ENCODE results near the gene KMT5B.

Gene KMT5B

GRCh38 chr11:68115285-68115684 is 97.8 kb downstream of the KMT5B start:
- H2BK12ac ChIP-seq (ENCODE audit: low read length in 2 of 2), result no peak overlapping the region
- no peak overlapping the region for H2BK15ac ChIP-seq (ENCODE audit: low read depth, poor library complexity, severe bottlenecking)
- no peak overlapping the region for H3K14ac ChIP-seq (ENCODE audit: low read length in 2 of 2)
- no peak overlapping the region for H3K18ac ChIP-seq (ENCODE audit: low read depth in 1 of 2, low read length in 2 of 2)
- H3K9ac ChIP-seq (ENCODE audit: low read length), result no peak overlapping the region
- H3K79me1 ChIP-seq (replicated peaks; ENCODE audit: low read length, poor library complexity, severe bottlenecking), result peaks cover 6% of the 10 kb centered on the region
- H2BK120ac ChIP-seq (ENCODE audit: low read depth, low read length), result no peak overlapping the region
- H3K27me3 ChIP-seq (ENCODE audit: control insufficient read depth in 1 of 2, insufficient read depth in 1 of 2, low read length in 2 of 2), result no peaks in the 10 kb centered on the region
- WGBS, result 96% methylated on average over 1 of the region's 1 CpG
- no peak overlapping the region for H3K23ac ChIP-seq (ENCODE audit: low read length in 2 of 2)
- H2AFZ ChIP-seq (ENCODE audit: low read depth, low read length), result no peak overlapping the region
- H3K4me1 ChIP-seq (ENCODE audit: control insufficient read depth, insufficient read depth, low read depth, low read length), result peaks cover 7% of the 10 kb centered on the region
- DNase-seq, result no peak
- H4K91ac ChIP-seq (ENCODE audit: low read length), result no peak overlapping the region
- no peak overlapping the region for H4K8ac ChIP-seq (ENCODE audit: low read length)
- H2BK5ac ChIP-seq (ENCODE audit: low read depth, low read length, poor library complexity, severe bottlenecking), result no peak overlapping the region
- H3K9me3 ChIP-seq (ENCODE audit: control insufficient read depth, low read length), result no peaks in the 10 kb centered on the region
- H3K36me3 ChIP-seq (ENCODE audit: control insufficient read depth in 1 of 2, insufficient read depth in 2 of 2, low read depth in 1 of 2, low read length in 2 of 2), result peaks cover 4% of the 10 kb centered on the region in 2 experiments
- H3K4me2 ChIP-seq (ENCODE audit: low read length, poor library complexity, severe bottlenecking), result no peak overlapping the region
- H3K4ac ChIP-seq (ENCODE audit: low read depth in 1 of 2, low read length in 2 of 2), result no peak overlapping the region
- no peak overlapping the region for H3K27ac ChIP-seq (ENCODE audit: low read length, poor library complexity, severe bottlenecking)
- no peak overlapping the region for H3K4me3 ChIP-seq (ENCODE audit: insufficient read depth in 1 of 2, low read depth in 1 of 2, low read length in 2 of 2)
- H2AK5ac ChIP-seq (ENCODE audit: low read length, severe bottlenecking), result no peak overlapping the region

GRCh38 chr11:68113986-68114385 is 99.1 kb downstream of the KMT5B start:
- 72% methylated on average over 2 of the region's 3 CpGs for WGBS
- Histone ChIP-seq H4K8ac (ENCODE audit: low read length) (no peak overlapping the region), H3K27me3 (ENCODE audit: control insufficient read depth in 1 of 2, insufficient read depth in 1 of 2, low read length in 2 of 2) (no peaks in the 10 kb centered on the region), H3K9me3 (ENCODE audit: control insufficient read depth, low read length) (no peaks in the 10 kb centered on the region), H2AK5ac (ENCODE audit: low read length, severe bottlenecking) (no peak overlapping the region), H3K14ac (ENCODE audit: low read length in 2 of 2) (no peak overlapping the region), H3K4me3 (ENCODE audit: insufficient read depth in 1 of 2, low read depth in 1 of 2, low read length in 2 of 2) (no peak overlapping the region), H2BK5ac (ENCODE audit: low read depth, low read length, poor library complexity, severe bottlenecking) (no peak overlapping the region), H3K23ac (ENCODE audit: low read length in 2 of 2) (no peak overlapping the region), H2AFZ (ENCODE audit: low read depth, low read length) (no peak overlapping the region), H3K36me3 (ENCODE audit: control insufficient read depth in 1 of 2, insufficient read depth in 2 of 2, low read depth in 1 of 2, low read length in 2 of 2) (peaks cover 4% of the 10 kb centered on the region in 2 experiments), H2BK12ac (ENCODE audit: low read length in 2 of 2) (no peak overlapping the region), H3K4me1 (ENCODE audit: control insufficient read depth, insufficient read depth, low read depth, low read length) (peaks cover 6% of the 10 kb centered on the region), H2BK120ac (ENCODE audit: low read depth, low read length) (no peak overlapping the region), H3K4me2 (ENCODE audit: low read length, poor library complexity, severe bottlenecking) (no peak overlapping the region), H3K9ac (ENCODE audit: low read length) (no peak overlapping the region), H4K91ac (ENCODE audit: low read length) (no peak overlapping the region), H3K4ac (ENCODE audit: low read depth in 1 of 2, low read length in 2 of 2) (no peak overlapping the region), H3K79me1 (replicated peaks; ENCODE audit: low read length, poor library complexity, severe bottlenecking) (peaks cover 11% of the 10 kb centered on the region), H2BK15ac (ENCODE audit: low read depth, poor library complexity, severe bottlenecking) (no peak overlapping the region), H3K18ac (ENCODE audit: low read depth in 1 of 2, low read length in 2 of 2) (no peak overlapping the region), H3K27ac (ENCODE audit: low read length, poor library complexity, severe bottlenecking) (no peak overlapping the region)
- DNase-seq, result peak; percentile 58

- no peak overlapping the region for H4K8ac ChIP-seq (ENCODE audit: low read length)
- no peak overlapping the region for H3K23ac ChIP-seq (ENCODE audit: low read length in 2 of 2)
- H3K4me1 ChIP-seq (ENCODE audit: control insufficient read depth, insufficient read depth, low read depth, low read length), result peaks cover 9% of the 10 kb centered on the region
- H3K79me1 ChIP-seq (replicated peaks; ENCODE audit: low read length, poor library complexity, severe bottlenecking), result peaks cover 24% of the 10 kb centered on the region
- H2BK15ac ChIP-seq (ENCODE audit: low read depth, poor library complexity, severe bottlenecking), result no peak overlapping the region
- no peak overlapping the region for H3K18ac ChIP-seq (ENCODE audit: low read depth in 1 of 2, low read length in 2 of 2)
- no peak overlapping the region for H3K4me3 ChIP-seq (ENCODE audit: insufficient read depth in 1 of 2, low read depth in 1 of 2, low read length in 2 of 2)
- H2BK120ac ChIP-seq (ENCODE audit: low read depth, low read length), result no peak overlapping the region
- H3K27ac ChIP-seq (ENCODE audit: low read length, poor library complexity, severe bottlenecking), result no peak overlapping the region
- H2BK5ac ChIP-seq (ENCODE audit: low read depth, low read length, poor library complexity, severe bottlenecking), result no peak overlapping the region
- peak overlapping the region; percentile 11 for H2AK5ac ChIP-seq (ENCODE audit: low read length, severe bottlenecking)
- no peak for DNase-seq
- H3K14ac ChIP-seq (ENCODE audit: low read length in 2 of 2), result no peak overlapping the region
- H3K36me3 ChIP-seq (ENCODE audit: control insufficient read depth in 1 of 2, insufficient read depth in 2 of 2, low read depth in 1 of 2, low read length in 2 of 2), result no peaks in the 10 kb centered on the region
- no peak overlapping the region for H3K4me2 ChIP-seq (ENCODE audit: low read length, poor library complexity, severe bottlenecking)
- H3K27me3 ChIP-seq (ENCODE audit: control insufficient read depth in 1 of 2, insufficient read depth in 1 of 2, low read length in 2 of 2), result no peaks in the 10 kb centered on the region
- no peak overlapping the region for H4K91ac ChIP-seq (ENCODE audit: low read length)
- 88% methylated on average over 10 of the region's 10 CpGs for WGBS
- H3K4ac ChIP-seq (ENCODE audit: low read depth in 1 of 2, low read length in 2 of 2), result no peak overlapping the region
- H3K9me3 ChIP-seq (ENCODE audit: control insufficient read depth, low read length), result no peaks in the 10 kb centered on the region
- H2BK12ac ChIP-seq (ENCODE audit: low read length in 2 of 2), result no peak overlapping the region
- H2AFZ ChIP-seq (ENCODE audit: low read depth, low read length), result no peak overlapping the region
- no peak overlapping the region for H3K9ac ChIP-seq (ENCODE audit: low read length)
Observed at GRCh38 chr11:68107689-68108088, 105.4 kb downstream of the KMT5B start.

- Histone ChIP-seq H3K4me3 (ENCODE audit: insufficient read depth in 1 of 2, low read depth in 1 of 2, low read length in 2 of 2) (no peak overlapping the region), H3K27me3 (ENCODE audit: control insufficient read depth in 1 of 2, insufficient read depth in 1 of 2, low read length in 2 of 2) (no peaks in the 10 kb centered on the region), H2BK120ac (ENCODE audit: low read depth, low read length) (no peak overlapping the region), H4K8ac (ENCODE audit: low read length) (no peak overlapping the region), H3K9me3 (ENCODE audit: control insufficient read depth, low read length) (no peaks in the 10 kb centered on the region), H2BK15ac (ENCODE audit: low read depth, poor library complexity, severe bottlenecking) (no peak overlapping the region), H3K4me2 (ENCODE audit: low read length, poor library complexity, severe bottlenecking) (peak overlapping the region; percentile 34), H2BK12ac (ENCODE audit: low read length in 2 of 2) (no peak overlapping the region), H3K14ac (ENCODE audit: low read length in 2 of 2) (no peak overlapping the region), H3K4me1 (ENCODE audit: control insufficient read depth, insufficient read depth, low read depth, low read length) (peaks cover 9% of the 10 kb centered on the region), H3K23ac (ENCODE audit: low read length in 2 of 2) (no peak overlapping the region), H2AFZ (ENCODE audit: low read depth, low read length) (no peak overlapping the region), H3K4ac (ENCODE audit: low read depth in 1 of 2, low read length in 2 of 2) (no peak overlapping the region), H4K91ac (ENCODE audit: low read length) (no peak overlapping the region), H3K27ac (ENCODE audit: low read length, poor library complexity, severe bottlenecking) (peak overlapping the region; percentile 85), H2BK5ac (ENCODE audit: low read depth, low read length, poor library complexity, severe bottlenecking) (no peak overlapping the region), H3K36me3 (ENCODE audit: control insufficient read depth in 1 of 2, insufficient read depth in 2 of 2, low read depth in 1 of 2, low read length in 2 of 2) (no peaks in the 10 kb centered on the region), H3K79me1 (replicated peaks; ENCODE audit: low read length, poor library complexity, severe bottlenecking) (peaks cover 27% of the 10 kb centered on the region), H3K18ac (ENCODE audit: low read depth in 1 of 2, low read length in 2 of 2) (peak overlapping the region in 1 of 2 experiments; percentile 21), H3K9ac (ENCODE audit: low read length) (no peak overlapping the region), H2AK5ac (ENCODE audit: low read length, severe bottlenecking) (peak overlapping the region; percentile 85)
- 91% methylated on average over 8 of the region's 8 CpGs for WGBS
- DNase-seq, result no peak
Observed at GRCh38 chr11:68106165-68106940, 106.7 kb downstream of the KMT5B start.
